Activated naive CD4-positive, alpha-beta T cell (primary cell): ENCODE measurements around the gene FARP1.

Source experiments
- DNase-seq, 4 experiments: peaks; one replicate each; lab custom pipeline; 2025; lab: John Stamatoyannopoulos, UW

Gene FARP1

DNA sequence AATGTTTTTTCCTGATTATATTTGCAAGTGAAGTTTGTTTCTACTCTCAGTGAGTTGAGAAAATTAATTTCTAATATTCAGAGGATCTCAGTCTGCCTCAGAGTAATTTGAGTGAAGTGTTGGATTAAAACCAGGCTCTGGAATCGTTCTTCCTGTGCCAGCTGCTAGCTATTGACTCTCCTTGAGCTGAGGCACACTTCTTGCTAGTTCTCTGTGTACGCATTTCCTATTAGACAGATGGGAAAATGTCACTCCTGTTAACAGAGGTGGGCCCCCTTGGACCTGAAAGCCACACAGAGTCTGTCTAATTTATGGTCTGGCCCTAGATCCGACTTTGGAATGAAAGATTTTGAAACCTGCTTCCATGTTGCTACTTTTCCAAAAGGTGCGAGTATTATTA, 141.8 kb downstream of the FARP1 start:
- no peak for DNase-seq

DNA sequence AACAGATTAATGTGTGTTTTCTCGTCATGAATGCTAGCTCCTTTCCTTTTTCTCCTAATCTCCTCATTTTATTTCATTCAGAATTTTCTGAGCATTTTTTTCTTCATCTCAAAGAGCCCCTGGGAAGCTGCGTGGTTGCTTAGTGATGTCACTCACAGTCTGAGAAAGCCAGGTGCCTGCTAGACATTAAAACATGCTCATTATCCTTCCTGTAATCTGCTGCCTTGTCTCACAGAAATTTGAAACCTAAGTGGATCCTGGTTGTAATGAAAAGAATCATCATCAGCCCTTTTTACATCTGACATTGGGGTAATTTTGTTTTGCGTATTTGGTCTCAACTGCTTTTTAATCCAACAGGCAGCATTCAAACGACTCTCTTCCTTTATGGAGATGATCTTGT, 142.4 kb downstream of the FARP1 start:
- no peak for DNase-seq

DNA sequence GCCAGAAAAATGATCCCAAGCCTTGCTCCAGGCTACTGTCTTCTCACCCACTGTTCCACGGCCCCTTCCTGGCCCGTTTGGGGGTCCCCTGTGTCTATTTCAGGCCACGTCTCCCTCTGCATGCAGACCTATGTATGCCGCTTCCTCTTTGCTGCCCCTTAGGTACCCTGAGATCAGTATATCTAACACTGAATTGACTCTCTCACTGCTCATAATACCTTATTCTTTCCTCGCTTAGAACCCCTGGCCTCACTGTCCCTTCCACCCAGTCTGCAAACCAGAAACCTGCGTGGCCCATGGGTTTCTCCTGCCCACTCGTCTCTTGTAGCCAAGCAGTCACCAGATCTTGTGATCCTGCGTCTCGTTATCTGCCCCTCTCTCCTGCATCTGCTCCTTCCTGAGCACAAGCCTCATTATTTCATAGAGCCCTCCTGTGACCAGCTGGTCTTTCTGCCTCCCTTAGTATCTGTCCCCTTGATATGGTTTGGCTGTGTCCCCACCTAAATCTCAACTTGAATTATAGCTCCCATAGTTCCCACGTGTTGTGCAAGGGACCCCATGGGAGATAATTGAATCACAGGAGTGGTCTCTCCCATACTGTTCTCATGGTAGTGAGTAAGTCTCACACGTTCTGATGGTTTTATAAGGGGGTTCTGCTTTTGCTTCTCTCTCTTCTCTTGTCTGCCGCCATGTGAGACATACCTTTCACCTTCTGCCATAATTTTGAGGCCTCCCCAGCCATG, 143.1 kb downstream of the FARP1 start:
- DNase-seq = no peak

DNA sequence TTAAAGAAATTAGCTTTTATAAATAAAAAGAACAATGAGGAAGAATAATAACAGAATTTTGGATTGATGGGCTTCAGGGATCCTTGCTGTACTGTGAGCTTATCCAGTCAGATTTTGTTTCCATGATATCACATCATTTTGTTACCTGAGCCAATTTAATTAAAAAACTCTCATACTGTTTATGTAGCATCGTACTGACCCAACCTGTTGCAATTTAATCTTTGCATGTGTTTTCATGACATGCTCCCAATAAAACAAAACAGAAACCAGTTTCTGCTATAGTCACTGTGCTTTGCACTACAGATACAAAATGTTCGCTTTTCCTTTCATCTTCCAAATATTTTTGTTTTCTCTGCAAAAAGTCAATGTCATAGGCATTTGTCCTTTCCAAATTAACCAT, 143.9 kb downstream of the FARP1 start:
- DNase-seq = no peak

DNA sequence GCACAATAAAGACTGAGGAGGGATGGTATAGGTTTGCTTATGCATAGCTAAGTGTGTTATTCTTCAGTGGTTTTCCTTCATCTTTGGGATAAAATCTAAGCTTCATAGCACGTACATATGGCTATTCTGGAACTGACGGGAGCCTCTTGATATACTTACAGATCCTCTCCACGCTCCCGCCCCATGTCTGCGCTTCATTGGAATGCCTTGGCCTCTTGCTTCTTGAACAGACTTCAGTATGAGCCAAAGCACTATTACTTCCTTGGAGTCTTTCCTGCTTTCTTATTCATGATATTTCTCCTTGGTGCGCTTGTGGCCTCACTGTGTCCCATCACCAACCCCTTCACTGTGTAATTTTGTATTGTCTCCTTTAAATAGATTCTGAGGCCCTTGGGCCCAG, 145.3 kb downstream of the FARP1 start:
- DNase-seq = no peak

DNA sequence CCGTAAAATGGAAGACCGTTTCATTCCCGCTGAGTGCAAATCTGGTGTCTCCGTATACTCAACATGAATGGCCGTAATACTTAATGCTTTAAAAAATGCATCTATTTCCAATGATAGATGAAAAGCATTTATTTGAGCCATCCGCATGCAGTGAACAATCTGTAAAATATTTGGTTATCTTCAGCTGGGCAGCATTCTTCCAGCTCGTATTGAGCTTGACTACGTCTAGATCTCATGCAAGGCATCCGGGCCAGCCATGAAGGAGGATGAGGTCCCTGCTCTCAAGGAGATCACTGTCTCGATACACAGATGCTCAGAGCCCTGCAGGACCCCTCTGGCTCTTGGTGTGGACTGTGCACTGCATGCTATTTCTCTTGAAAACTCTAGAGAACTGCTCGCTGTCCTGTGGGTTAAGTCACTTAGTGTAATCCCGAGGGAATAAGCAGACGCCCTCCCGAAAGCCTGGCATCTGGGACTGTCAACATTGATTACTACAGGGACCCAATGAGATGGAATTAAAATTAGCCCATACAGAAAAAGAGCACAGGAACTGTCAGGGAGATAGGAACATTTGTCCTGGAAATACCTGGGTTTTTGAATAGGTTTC, 146.5 kb downstream of the FARP1 start:
- no peak for DNase-seq

DNA sequence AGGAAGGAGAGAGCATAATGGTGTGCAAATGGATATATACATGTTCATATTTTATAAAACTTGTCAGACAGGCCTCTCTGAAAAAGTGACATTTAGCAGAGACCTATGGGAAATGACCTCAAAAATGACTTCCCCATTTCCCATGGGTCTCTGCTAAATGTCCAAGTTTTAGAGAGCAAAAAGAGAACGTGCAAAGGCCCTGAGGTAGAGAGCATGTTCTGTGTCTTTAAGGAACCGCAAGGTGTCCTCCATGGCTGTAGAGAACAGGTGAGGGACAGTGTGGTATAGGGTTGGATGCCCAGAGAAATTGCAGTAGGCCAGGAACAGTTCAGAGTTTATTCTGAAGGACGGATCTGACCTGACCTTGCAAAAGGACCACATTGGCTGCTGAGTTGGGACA, 147.4 kb downstream of the FARP1 start:
- DNase-seq = no peak

DNA sequence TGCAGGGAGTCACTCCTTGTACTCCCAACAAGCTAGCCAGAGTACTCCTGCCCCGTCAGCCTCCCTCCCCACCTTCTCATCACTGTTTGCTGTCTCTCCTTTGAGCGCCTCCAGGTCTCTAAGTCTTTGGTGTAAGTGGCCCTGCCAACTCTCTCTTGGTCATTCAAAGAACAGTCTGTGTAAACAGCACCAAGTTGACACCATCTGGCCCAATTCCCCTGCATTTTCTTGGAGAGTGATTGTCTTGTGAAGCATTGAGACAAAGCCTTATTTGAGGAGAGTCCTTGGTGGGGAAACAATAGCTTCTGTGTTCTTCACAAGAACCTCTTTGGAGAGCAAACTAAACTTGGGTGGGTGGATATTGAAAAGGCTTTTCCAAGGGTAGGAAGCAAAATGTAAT, 148.8 kb downstream of the FARP1 start:
- DNase-seq = no peak

DNA sequence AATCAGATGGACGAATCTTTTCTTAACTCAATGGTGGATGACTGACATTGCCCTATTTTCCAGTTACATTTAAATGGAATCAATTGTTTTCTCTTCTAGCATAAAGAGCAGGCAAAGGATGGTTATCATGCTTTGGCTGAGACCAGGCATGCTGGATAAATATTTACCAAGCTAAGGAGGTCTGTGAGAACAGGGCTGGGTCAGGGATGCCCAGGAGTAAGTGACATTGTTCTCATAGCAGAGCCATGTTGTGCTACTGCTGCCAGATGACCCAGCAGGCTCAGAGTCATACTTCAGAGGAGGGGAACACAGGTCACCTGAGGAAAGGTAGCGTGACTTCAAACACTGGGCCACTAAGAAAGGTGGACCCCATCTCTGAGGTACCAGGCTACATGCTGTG, 150.2 kb downstream of the FARP1 start:
- no peak for DNase-seq

DNA sequence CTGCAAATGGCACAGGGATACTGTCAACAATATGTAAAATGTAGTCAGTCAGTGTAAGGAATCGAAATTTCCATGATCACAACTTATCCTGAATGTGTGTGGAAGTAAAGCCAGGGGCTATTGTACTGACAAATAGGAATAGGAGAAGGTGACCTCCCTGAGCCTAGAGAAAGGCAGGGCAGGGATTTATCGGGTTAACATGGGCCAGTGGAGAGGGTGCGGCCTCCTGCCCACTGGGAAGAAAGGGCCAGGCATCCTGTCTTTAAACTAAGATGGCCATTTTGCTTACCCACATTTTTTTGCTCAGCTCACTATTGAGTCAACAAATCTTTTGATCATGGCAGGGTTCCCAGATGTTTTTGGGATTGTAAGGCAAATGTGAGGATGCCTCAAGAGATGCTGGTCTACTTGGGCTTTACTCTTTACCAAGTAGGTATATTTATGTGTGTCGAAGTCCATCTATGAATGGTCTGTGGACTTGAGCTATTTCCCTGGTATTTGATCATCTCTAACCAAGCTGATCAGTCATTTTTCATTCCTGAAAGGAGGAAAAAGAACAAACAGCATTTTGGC, 150.8 kb downstream of the FARP1 start:
- no peak for DNase-seq

DNA sequence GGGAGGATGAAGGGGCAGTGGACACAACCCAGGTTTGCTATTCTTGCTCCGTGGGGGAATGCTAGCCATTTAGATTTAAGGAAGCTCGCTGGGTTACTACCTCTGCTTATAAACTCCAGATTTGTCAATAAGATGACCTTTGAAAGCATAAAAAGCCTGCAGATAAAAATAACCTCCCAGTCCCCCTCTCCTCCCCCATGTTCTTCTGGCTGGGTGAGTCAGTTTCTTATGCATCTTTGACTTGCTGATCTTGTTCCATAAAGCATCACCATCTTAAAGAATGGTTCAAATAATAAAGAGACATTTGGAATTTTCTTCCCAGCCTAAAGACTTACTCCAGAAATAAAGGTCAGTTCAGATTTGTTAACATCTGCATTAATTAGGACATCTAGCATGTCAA, 152.5 kb downstream of the FARP1 start:
- no peak for DNase-seq

DNA sequence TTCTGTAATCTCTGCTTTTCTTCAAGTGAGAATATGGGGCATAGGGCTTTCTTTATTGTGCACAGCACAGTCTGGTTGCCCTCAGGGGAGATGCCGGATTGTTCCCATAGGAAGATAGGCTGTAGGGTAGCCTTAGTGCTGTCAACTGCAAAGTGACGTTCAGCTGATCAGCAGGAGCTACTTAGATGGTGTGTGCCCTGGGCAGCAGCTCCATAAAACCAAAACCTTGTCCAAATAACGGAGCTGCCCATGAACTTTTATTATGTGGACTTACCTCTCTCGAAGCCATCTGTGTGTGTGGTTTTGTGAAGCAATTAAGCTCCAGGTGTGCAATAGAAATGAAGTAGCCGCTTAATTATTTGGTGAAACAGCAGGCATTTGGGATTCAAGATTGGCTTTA, 154.2 kb downstream of the FARP1 start:
- no peak for DNase-seq

DNA sequence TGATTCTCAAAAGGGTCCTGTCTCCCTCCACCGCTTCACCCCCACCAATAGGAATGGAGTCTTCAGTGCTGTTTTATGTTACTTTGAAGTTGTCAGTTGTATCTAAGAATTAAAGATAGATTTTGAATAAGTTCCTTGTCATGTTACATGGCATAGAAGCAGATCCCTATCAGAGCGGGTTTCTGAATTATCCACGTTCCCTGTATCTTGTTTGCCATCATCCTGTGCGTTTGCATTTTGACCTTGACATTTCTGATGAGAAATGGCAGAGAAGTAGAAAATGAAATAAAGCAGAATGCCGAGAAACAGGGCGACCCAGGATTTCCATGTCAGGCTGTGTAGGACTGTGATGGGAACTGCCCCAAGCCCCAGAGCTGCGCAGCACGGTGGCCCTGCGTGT, 154.9 kb downstream of the FARP1 start:
- no peak for DNase-seq

DNA sequence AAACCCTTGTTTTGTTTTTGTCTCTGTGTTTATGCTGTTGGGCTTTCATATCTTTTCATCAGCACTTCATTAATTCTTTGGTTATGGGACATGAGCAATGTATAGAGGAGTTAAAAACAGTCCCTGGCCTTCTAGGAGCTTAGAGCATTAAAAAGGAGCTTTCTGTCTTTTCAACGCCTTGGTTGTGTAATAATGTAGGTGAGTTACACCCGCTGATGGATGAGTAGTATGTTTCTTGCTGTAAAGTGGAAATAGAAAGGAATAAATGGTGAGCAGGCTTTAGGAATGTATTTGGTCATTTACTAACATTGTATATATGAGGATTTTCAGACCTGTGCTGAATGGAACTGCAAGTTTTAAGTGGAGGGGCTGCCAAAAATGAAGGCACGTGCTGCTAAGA, 155.7 kb downstream of the FARP1 start:
- DNase-seq = no peak

DNA sequence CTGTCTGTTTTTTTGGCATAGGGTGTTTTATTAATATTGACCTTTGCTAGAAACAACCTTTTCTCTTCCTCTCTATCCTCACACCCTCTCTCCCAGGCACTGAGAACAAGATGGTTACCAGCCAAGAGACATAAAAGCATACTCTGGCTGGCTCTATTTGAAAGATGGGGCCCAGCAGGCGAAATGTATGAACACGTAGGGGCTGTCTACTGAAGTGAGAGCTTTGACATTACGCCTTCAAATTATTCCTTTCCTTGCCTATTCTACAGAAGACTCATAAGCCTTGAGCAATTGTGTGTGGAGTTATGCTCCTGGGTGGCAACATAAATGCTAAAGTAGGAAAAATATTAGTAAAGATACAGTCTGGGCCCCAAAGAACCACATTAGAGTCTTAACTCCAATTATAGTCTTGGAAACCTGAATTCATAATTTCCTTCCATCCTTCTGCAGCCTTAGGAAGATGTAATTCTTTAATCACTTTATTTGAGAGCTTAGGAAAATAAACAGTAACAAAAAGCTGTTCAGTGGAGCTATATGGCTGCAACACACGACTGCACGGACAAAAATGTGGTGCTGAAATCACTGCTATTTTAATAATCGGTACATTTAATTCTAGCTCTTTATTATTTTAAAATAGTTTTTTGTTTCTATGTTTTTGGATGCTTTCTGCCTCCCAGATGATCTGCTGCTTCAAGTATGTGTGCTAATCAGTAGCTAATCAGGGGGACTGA, 156.5 kb downstream of the FARP1 start:
- DNase-seq = no peak

DNA sequence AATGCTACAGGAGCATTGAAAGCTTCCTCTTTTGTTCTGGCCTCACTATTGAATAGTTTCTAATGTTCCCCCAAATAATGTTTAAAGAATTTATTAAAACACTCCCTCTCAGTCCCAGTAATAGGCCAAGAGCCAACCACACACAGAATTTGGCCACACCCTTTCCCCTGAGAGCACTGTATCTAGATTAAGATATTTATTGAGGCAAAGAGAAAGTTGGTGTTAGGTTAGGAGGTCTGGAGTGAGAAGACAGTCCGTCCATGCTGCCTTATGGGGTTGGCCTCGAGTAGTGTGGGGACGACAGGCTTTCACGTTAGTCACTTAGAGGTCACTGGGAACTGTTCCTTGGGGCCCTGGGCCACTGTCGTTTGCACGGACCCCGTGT, 157.1 kb downstream of the FARP1 start:
- DNase-seq = no peak

DNA sequence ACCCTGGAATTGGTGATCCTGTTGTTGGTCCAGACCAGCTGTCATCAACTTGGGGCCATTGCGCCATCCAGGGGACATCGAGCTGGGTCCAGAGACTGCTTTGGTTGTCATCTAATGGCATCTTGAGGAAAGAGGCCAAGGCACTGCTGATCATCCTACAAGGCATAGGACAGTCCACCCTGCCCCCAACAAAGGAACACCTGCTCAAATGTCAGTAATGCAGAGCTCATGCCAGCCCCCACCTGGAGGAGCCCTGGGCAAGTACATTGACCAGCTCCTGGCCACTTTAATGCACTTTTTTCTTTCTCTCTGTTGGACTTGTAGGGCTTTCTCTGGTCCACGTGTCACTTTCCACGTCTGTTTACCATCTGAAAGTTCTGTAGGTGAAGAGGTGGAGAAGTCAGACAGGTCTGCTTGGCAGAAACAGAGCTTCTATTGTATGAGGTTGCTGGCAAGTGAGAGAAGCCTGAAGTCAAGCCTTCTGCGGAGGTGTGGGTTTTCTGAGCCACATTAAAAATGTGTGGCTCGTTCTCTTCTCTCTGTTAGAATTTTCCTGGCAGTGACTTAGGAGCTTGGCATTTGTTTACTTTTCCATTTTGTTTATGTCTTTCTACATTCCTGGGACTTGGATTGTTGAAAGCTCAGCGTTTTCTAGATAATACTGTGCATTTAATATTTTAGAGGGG, 158.2 kb downstream of the FARP1 start:
- DNase-seq = no peak

DNA sequence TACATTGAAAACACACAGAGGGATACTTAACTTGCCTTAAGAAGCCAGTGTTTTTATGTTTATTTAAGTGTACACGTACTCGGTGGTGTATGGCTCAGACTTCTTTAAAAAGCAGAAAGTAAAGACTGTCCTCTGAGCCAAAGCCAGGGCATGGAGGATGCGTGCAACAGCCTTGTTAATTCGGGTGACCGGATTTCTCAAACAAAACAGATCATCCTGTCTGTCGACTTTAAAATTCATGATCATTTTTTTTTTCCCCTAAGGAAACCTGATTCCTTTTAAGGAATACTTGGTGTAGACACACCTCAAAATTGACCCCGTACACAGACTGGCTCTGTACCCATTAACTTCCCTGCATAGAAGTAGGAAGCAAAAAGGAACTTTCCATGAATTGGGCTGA, 158.8 kb downstream of the FARP1 start:
- DNase-seq = no peak

DNA sequence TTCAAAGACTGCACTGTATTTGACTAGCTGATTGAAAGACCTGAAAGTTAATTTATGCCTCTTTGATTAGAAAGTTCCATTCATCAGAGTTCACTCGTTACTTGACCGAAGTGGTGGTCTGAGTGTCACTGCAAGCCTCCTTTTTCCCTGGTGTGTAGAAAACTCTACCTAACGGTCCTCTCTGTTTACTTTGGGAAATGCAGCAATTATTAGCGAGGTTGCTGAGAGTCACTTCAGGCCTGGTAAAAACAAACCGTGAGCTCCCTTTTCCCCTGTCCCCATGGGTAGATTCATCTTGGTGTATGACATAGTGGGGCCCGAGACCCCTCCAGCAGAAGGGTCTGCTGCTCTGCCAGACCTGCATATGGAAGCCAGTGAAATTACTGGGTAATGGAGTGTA, 161.0 kb downstream of the FARP1 start:
- no peak for DNase-seq

DNA sequence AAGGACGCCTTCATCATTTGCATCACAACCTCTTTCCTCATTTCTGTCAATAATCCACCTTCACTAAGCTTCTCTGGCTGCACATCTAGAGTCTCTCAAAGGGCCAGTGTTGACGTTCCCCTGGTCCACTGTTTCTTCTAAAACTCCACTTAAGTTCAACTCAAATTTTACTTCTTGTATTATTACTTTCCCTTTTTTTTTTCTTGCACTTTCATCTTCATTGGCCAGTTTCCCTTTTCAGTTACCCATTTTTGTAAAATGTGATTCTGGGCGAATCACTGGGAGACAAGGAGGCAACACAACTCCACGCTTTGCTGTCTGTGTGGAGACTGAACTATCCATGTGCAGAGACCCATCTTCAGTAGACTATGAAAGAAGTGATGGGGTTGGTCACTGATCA, 162.8 kb downstream of the FARP1 start:
- no peak for DNase-seq

DNA sequence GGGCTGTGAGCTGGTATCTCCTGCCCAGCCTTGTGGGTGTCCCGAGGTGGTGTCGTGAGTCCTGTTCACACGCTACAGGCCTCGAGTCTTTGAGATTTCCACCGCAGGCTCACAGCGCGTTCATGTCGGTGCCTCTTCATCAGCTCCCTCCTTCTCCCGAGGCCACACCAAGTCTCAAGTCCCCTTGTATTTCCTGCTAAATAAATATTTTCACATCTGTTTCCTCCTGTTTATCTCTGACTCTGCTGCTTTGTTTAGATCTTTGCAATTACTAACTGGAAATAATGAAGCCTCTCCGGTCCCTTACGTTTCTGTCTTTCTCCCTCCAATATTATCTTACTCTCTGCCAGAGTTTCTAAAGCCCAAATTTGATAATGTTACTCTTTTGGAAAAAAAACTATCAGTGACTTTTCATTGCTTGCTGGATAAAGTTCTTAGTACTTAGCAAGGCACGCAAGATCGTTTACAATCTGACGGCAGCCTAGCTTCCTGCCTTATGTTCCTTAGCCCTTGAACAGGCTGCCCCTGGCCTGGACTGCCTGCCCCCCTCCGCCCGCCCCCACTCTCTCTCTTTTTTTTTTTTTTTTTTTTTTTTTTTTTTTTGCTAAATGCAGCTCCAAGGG, 164.7 kb downstream of the FARP1 start:
- DNase-seq = no peak
